GM19395 (cell line): ENCODE data around the gene UBE2I.
A peak's percentile ranks its signal among the peaks of the same experiment; 100 is the strongest.
"Not testable (repeated sequence)": the region's sequence is repeated elsewhere in the genome, so short reads cannot be mapped to it uniquely, and the experiment has no call there.

Experiments used
- ATAC-seq: cut with Tn5 transposase; IDR thresholded peaks from one replicate; pipeline ENCODE4 v1.9.1; 2021; ENCODE audit warnings: mild to moderate bottlenecking, moderate library complexity; ENCODE audit not compliant: unreplicated experiment

The UBE2I gene

DNA sequence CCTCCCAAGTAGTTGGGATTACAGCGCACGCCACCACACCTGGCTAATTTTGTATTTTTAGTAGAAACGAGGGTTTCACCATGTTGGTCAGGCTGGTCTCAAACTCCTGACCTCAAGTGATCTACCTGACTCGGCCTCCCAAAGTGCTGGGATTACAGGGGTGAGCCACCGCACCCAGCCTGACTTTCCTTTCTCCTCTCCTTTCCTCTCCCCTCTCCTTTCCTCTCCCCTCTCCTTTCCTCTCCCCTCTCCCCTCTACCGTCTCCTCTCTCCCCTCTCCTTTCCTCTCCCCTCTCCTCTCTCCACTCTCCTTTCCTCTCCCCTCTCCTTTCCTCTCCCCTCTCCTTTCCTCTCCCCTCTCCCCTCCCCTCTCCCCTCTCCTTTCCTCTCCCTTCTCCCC is 17.2 kb upstream of the UBE2I start:
- ATAC-seq = not testable (repeated sequence)

DNA sequence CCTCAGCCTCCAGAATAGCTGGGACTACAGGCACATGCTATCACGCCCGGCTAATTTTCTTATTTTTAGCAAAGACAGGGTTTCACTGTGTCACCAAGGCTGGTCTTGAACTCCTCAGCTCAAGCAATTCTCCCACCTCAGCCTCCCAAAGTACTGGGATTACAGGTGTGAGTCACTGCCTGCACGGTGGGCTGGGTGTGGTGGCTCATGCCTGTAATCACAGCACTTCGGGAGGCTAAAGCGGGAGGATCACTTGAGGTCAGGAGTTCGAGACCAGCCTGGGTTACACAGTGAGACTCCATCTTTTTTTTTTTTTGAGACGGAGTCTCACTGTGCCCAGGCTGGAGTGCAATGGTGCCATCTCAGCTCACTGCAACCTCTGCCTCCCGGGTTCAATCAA is 16.6 kb upstream of the UBE2I start:
- not testable (repeated sequence) for ATAC-seq

DNA sequence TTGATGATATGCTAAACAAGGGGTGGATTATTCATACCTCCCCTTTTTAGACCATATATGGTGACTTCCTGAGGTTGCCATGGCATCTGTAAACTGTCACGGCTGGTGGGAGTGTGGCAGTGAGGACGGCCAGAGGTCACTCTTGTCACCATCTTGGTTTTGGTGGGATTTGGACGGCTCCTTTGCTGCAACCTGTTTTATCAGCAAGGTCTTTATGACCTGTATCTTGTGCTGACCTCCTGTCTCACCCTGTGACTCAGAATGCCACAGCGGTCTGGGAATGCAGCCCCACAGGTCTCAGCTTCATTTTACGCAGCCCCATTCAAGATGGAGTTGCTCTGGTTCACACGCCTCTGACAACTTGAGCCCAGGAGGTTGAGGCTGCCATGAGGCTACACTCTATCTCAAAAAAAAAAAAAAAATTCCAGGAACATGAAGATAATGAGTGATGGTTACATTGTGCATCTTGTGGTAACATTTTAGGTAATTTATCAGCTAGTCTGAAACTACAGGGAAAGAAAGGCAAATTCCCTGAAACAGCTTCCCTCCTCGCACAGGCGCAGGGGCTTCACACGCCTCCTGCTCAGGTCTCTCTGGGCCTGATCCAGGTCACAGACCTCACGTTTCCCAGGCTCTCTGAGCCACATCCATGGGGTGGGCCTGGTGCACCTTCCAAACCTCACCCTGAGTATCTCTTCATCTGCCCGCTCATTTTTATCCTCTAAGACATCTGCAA is 15.3 kb upstream of the UBE2I start:
- no peak for ATAC-seq

DNA sequence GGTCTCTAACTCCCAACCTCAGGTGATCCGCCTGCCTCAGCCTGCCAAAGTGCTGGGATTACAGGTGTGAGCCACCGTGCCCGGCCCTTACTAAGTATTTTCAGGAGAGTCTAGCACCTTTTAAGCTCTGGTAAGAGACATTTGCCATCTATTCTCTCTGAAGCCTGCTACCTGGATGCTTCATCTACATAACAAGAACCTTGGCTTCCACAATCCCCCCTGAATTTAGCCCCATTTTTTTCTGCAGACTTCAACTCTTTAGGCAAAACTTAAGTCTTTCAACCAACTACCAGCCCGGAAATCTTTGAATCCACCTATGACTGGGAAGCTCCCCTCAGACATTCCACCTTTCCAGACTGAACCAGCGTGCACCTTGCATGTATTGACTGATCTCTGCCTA is 14.0 kb upstream of the UBE2I start:
- ATAC-seq = no peak

DNA sequence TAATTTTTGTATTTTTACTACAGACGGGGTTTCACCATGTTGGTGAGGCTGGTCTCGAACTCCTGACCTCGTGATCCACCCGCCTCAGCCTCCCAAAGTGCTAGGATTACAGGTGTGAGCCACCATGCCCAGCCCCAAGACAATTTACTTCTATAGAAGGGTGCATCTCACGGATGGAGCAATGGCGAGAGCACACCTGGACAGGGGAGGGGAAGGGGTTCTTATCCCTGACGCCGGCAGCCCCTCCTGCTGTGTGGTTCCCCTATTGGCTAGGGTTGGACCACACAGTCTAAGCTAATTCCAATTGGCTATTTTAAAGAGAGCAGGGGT is 12.8 kb upstream of the UBE2I start:
- not testable (repeated sequence) for ATAC-seq

DNA sequence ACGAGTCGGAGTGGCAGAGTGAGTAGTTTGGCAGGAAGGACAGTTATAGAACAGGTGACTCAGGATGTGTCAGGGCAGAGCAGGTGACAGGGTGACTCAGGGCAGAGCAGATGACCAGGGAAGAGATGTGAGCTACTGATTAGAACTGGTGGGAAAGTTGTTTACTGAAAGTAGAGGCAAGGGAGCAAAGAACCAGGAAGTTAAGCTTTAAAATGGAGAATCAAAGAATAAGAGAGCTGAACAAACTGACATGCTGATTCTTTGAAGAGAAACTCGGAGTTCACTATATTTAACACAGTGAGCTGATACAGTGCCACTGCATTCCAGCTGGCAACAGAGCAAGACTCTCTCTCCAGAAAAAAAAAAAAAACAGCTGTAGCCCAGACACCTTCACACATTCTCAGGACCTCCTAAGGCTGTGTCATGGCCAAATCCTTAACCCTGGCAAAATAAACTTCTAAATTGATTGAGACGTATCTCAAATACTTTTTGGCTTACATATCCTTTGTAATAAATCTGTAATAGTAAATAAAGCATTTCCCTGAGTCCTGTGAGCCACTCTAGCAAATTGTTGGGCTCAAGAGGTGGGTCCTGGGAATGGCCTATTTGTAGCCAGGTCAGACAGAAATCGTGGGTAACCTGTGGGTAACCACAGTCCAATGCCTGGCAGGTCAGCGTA is 12.3 kb upstream of the UBE2I start:
- ATAC-seq = no peak

DNA sequence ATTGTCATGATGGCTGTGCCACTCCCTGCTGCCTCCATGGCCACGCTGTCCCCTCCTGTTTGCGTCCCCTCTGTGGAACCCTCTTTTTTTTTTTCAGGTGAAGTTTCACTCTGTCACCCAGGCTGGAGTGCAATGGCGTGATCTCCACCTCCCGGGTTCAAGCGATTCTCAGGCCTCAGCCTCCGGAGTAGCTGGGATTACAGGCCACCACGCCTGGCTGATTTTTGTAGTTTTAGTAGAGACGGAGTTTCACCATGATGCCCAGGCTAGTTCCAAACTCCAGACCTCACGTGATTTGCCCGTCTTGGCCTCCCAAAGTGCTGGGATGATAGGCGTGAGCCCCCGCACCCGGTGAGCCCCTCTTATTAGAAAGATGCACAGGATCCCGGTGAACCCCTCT is 11.0 kb upstream of the UBE2I start:
- no peak for ATAC-seq

DNA sequence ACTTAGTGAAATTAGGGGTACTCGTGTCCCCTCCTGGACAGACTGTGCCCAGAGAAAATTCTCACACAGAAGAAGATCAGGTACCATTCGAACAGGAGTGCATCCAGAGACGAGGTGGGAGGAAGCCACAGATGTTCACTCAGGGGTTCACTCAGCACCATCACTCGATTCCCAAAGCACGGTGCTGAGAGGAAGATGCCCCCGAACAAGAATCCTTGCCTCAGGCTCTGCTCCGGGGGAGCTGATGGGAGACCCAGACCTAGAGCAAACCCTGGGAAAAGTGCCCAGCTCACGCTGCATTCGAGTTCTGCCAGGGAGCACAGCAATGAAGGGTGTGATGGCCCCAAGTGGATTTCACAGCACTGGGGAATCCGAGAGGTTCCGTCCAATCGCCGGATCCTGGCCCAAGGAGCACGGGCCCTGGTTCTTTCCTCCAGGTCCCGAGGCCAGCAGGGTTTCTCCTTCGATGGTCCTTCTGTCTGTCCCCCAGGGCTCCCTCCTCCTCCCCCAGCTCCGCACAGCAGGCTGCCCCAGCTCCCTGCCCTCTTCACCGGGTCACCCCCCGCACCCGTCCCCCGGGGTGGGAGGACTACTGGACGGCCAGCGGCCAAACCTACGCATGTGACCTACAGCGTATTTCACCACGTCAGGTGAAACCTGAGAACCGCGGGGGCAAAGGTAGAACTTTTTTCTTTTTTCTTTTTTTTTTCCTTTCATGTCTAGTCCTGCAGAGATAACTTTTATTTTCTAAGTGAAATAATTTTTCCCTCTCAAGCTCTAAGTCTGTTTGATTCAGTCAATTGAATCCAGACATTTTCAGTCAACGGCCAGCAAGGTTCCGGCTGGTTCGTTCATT is 10.2 kb upstream of the UBE2I start:
- no peak for ATAC-seq

DNA sequence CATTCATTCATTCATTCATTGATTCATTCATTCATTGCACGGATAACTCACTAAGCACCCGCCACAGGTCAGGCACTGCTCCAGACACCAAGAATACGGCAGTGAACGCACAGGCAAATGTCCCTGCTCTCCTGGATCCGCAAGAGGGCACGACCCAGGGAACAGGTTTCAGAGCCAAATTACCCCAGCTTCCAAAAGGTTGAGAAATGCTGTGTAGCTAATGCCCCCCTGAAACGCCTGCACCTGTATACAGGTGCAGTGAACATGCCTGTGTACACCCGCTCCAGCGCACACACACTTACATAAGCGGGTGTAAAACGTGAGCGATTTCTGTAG is 9.6 kb upstream of the UBE2I start:
- no peak for ATAC-seq

DNA sequence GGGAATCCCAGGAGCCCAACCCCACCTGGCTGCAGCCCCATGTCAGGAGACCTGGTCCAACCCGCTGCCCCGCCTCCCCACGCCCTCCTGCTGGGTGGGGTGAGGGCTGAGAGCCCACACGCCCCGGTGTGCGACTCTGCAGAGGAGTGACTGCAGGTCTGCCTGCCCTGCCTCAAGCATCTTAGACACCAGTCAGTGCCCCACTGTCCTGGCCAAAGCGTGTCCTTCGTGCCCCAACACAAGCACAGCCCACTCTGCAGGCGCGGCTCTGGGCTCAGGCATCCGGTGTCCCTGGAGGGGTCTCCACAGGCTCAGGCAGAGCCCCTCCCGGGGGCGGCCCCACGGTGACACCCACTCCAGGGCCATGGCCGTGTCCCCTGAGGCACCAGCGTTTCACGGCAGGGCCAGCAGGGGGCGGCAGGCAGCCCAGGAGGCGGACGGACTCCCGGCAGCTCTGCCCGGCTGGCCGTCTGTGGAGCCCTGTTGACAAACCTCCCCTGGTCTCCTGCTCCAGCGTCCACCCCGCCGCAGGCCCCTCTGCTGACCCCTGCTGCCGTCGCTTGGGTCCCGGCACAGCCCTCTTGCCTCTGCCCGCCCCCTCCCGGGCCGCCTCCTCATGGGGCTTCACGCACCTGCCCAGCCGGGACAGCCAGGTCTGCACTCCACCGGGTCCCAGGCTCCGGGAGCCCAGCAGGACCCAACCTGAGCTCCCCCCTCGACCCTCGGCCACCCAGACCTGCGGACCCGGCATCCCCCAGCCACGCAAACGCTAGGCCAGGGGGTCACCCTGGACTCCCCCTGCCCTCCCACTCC is 8.6 kb upstream of the UBE2I start:
- ATAC-seq = no peak

DNA sequence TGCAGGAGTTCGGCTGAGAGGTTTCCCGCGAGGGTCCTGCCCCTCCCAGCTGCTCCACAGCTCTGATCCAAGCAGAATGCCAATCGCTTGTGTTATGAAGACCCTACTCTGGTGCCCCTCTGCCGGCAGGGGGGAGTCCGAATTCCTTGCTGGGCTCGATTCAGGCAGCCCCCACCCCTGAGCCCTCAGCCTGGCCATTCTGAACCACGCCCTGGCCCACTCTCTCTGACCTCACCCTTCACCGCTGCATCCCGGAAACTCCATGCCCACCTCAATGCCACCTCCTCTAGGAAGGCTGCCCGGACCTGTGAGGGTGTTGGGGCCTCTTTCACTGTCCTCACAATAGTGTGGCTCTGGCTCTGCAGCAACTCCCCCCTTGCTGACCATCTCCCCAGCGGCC is 7.9 kb upstream of the UBE2I start:
- ATAC-seq = no peak

DNA sequence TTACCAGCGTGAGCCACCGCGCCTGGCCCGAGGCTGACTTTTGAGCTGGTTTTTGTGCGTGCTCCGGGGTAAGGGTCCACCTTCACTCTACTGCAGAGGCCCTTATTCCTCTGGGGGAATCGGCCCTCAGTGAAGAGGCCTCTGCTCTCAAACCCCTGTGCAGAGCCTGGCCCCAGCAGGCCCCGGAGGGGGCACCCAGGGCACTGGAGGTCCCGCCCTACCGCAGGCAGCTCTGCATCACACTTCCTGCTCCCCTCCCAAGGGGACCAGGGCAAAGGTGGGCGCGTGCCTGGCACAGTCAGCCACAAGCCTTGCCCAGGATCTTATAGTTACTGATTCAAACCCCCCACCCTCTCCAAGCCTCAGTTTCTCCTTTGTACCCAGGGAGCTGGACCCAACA is 3.6 kb upstream of the UBE2I start:
- no peak for ATAC-seq

DNA sequence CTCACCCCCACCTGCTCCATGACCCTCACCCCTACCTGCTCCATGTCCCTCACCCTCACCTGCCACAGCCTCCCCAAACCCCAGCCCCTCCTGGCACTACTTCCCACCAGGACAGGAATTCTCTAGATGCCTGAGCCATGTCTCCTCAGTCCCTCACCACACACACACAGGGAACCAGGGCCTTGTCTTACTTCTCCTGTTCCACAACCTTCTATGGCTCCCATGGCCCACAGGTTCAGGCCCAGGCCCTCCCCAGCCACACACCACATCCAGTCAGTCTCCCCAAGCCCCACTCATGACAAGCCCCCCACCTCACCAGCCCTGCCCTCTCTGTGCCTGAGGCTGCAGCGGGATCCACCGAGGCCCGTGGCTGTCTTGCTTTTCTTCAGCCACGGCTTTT is 3.1 kb upstream of the UBE2I start:
- no peak for ATAC-seq

DNA sequence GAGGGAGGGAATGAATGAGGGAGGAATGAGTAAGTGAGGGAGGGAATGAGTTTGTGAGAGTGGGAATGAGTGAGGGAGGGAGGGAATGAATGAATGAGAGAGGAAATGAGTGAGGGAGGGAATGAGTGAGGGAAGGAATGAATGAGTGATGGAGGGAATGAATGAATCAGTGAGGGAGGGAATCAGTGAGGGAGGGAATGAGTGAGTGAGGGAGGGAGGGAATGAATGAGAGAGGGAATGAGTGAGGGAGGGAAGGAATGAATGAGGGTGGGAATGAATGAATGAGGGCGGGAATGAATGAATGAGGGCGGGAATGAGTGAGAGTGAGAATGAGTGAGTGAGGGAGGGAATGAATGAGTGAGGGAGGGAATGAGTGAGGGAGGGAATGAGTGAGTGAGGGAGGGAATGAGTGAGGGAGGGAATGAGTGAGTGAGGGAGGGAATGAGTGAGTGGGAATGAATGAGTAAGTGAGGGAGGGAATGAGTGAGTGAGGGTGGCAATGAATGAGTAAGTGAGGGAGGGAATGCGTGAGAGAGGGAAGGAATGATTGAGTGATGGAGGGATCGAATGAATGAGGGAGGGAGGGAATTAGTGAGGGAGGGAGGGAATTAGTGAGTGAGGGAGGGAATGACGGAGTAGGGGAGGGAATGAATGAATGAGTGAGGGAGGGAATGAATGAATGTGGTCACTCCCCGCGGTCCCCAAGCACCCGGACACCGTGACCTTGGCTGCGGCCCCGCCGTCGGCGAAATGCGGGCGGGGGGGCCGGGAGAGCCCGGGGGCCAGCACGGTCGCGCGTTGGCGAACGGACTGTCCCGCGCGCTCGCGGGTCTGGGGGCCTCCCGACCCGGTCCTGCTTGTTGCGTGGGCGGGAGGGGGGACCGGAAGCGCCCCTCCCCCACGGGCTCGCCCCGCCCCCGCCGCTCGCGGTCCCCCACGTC is 1.1 kb upstream of the UBE2I start:
- peak; percentile 8 for ATAC-seq

DNA sequence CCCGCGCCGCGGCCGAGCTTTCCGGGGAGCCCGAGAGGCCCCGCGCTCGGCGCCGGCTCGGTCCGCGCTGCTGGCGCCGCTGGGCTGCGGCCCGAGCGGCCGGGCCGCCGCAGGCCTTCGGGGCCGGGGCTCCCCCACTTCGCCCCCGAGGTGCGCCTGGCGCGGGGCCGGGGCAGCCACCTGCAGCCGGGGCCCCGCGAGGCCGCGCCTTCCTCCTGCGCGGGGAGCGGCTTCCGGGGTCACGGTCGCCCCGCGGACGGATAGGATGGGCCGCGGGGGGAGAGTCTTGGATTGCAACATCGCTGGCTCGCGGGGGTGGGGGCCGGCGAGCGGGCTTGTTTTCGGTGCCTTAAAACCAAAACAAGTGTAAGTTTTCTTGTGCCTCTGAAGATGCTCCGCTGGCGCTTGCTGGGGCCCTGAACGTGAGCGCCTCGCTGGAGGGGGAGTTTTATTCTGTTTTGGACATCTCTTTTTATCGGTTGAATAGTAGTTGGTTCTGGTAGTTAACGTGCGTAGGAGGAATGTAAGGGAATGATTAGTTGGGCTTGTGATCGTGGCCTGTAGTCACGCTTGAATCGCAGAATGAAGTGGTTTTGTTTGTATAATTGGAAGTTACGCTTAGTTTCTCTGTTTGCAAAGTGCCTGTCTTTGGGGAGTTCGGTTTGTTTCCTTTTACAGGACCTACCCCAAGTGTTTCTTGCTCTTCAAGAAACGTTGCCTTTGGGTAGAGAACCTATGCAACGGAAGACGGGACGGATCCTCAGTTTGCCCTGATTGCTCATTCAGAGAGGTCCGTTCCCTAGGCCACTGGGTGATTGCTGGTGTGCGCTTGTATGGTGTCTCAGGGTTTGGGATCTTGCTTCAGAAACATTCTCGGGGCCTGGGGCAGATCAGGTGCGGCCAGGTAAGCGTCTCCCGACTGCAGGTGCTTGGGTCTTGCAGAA is 724 bp downstream of the UBE2I start:
- ATAC-seq = peak; percentile 19

DNA sequence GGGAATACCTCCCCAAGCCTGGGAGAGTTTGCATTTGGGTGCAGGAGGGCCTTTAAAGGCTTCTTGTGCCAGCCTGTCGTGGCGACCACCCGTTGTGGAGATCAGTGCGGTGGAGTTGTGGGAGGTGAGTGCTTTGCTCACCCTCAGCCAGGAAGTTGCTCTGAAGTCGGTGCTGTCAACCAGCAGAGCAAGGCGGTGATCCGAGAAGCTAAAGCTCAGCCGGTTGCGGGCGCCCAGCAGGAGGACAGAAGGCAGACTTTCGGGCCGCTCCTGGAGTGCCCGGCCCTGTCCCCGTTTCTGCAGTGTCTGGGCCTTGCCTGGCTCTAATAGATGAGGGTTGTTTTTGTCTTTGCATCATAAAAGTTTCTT is 1.4 kb downstream of the UBE2I start:
- no peak for ATAC-seq

DNA sequence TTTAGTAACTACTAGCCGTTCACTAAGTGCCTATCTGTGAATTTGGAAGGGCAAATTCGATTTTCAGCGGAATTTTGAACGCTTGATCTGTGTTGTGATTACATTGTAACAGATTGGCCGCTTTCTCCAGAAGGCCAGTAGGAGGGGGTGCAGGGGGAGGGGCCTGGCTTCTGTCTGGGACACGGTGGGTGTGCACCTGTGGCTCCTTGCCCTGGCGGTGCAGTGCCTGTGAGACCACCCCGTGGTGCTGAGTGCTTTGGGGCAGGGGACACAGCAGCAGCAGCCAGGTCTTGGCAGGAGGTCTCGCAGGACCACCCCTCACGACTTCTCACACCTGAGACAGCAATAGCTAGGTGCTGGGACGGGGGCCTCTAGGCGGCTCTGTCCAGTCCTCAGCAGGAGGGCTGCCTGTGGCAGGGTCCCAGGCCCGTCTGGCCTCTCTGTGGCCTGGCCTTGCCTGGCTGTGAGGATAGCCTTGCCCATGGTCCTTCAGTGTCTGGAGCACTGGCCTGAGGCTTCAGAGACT is 1.8 kb downstream of the UBE2I start:
- ATAC-seq = no peak

DNA sequence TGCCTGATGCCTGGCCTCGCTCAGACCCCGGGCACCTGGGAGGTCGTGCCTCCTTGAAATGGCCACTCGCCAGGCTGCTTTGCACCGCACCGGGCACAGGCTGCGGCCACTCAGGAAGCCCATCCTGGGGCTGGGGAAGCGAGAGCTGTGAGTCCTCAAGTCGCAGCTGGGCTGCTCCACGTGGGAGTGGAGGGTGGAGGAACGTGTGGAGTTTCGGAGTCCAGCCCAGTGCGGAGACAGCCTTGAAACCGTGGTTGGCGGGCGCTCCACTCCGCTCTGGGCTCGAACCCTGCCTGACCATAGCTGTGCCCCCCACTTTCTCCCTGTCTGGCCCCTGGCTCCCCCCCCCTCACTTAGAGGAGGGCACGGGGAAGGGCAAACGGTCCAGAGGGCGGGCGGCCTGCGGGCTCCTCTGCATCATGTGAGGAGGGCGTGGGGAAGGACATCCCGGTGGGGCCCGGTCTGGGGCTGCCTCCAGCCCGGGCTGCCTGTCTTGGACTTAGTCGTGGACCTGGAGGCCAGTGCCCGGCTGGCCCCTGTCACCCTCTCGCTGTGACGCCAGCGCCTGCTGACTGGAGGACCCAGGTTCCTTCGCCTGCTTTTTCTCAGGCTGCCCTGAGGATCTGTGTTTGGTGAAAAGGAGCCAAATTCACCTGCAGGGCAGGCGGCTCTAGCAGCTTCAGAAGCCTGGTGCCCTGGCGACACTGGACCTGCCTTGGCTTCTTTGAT is 2.5 kb downstream of the UBE2I start:
- no peak for ATAC-seq
